ENCODE results near the gene RNASE13. TPM values are rescaled to one million over a fixed set of nuclear protein-coding genes. Genes with fewer than 3 reads are reported as not detected.

RNASE13 gene
- polyA plus RNA-seq, 1 experiment: not detected

DNA sequence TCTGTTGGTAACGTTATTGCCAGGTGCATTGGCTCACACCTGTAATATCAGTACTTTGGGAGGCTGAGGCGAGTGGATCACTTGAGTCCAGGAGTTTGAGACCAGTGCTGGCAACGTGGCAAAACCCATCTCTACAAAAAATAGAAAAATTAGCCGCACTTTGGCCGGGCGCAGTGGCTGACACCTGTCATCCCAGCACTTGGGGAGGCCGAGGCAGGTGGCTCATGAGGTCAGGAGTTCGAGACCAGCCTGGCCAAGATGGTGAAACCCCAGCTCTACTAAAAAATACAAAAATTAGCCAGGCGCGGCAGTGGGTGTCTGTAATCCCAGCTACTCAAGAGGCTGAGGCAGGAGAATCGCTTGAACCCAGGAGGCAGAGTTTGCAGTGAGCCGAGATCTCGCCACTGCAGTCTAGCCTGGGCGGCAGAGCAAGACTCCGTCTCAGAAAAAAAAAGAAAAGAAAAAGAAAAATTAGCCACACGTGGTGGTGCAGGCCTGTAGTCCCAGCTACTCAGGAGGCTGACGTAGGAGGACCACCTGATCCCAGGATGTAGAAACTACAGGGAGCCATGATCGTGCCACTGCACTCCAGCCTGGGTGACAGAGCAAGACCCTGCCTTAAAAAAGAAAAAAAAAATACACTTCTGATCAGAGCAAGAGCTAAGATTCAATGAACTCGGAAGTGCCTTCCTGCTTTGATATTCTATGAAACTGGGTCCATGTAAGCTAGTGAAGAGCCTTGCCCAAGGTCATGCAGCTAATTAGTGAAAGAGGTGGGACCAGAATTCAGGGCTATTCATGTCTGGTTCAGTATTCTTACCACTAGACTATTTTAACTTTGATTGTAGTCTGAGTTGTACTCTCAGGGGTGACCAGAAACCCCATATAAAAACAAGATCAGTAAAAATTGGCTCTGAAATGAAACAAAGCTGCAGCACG, 18.8 kb upstream of the RNASE13 start:
- Histone ChIP-seq H3K27me3 (ENCODE audit: control insufficient read depth, insufficient read depth, low read length) (peaks cover 3% of the 10 kb centered on the region), H3K27ac (ENCODE audit: low read depth, low read length) (no peak overlapping the region), H3K9me3 (ENCODE audit: control insufficient read depth, insufficient read depth, low read length) (no peaks in the 10 kb centered on the region), H3K4me3 (ENCODE audit: low read depth, low read length) (no peak overlapping the region)
- no peak for DNase-seq (ENCODE audit: low read depth, low spot score)
- ChIA-PET CTCF (interaction anchor here (0.6 to 0.8 kb wide), 2 partner anchors 9 to 39 kb away, joined by 3 to 4 read pairs; no protein-coding TSS in a partner anchor), POLR2A (no interaction called here)
- TF ChIP-seq, protein P1, sequence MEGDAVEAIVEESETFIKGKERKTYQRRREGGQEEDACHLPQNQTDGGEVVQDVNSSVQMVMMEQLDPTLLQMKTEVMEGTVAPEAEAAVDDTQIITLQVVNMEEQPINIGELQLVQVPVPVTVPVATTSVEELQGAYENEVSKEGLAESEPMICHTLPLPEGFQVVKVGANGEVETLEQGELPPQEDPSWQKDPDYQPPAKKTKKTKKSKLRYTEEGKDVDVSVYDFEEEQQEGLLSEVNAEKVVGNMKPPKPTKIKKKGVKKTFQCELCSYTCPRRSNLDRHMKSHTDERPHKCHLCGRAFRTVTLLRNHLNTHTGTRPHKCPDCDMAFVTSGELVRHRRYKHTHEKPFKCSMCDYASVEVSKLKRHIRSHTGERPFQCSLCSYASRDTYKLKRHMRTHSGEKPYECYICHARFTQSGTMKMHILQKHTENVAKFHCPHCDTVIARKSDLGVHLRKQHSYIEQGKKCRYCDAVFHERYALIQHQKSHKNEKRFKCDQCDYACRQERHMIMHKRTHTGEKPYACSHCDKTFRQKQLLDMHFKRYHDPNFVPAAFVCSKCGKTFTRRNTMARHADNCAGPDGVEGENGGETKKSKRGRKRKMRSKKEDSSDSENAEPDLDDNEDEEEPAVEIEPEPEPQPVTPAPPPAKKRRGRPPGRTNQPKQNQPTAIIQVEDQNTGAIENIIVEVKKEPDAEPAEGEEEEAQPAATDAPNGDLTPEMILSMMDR (IDR thresholded peaks at IDR 0.05; ENCODE audit: low read depth, low read length): no peak

DNA sequence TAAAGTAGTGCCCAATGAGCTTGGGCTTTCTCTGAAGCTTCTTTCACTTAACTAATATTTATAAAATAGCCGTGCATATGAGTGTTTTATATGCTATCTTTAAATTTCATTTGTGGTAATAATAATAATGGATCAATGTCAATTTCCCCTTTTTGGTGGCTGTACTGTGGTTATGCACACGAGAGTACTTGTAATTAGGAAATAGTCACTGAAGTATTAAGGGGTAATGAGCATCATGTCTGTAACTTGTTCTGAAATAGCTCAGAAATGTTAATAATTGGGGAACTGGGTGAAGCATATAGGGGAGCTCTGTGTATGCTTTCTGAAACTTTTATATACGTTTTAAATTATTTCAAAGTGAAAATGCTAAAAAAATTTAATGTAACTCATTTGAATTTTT, 16.0 kb upstream of the RNASE13 start:
- peaks cover 7% of the 10 kb centered on the region for H3K27me3 ChIP-seq (ENCODE audit: control insufficient read depth, insufficient read depth, low read length)
- CTCF ChIA-PET: interaction anchor here (1.6 to 2.5 kb wide), 2 partner anchors 36 to 80 kb away, joined by 3 to 13 read pairs; no protein-coding TSS in a partner anchor
- no peak for DNase-seq (ENCODE audit: low read depth, low spot score)
- POLR2A ChIA-PET: no interaction called here
- no peak overlapping the region for H3K4me3 ChIP-seq (ENCODE audit: low read depth, low read length)
- TF ChIP-seq, protein P1 (IDR thresholded peaks at IDR 0.05; ENCODE audit: low read depth, low read length): no peak
- no peaks in the 10 kb centered on the region for H3K9me3 ChIP-seq (ENCODE audit: control insufficient read depth, insufficient read depth, low read length)
- H3K27ac ChIP-seq (ENCODE audit: low read depth, low read length): no peak overlapping the region

DNA sequence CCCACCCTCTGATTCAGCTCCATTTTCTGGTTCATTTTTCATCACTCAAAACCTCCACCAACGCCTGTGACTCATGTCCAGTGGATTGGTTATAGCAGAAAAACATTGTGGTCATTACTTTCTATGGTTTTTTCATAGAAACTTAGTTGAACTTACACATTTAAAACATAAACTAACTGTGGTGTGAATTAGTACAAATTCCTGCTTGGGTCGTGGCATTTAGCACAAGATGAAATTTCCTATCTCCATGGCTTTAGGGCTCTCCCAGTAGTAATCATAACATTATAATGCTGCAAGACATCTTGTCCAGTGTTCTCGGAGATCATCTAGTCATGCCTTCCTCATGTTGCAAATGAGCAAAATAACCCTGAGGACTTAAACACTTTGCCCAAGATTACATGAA, 14.7 kb upstream of the RNASE13 start:
- H3K4me3 ChIP-seq (ENCODE audit: low read depth, low read length): no peak overlapping the region
- CTCF ChIA-PET: interaction anchor here (2.6 to 4.0 kb wide), 3 partner anchors 34 to 55 kb away, joined by 11 to 42 read pairs (median 16); no protein-coding TSS in a partner anchor
- no peak overlapping the region for H3K27ac ChIP-seq (ENCODE audit: low read depth, low read length)
- no peaks in the 10 kb centered on the region for H3K9me3 ChIP-seq (ENCODE audit: control insufficient read depth, insufficient read depth, low read length)
- DNase-seq (ENCODE audit: low read depth, low spot score): no peak
- TF ChIP-seq, protein P1 (IDR thresholded peaks at IDR 0.05; ENCODE audit: low read depth, low read length): no peak
- POLR2A ChIA-PET: interaction anchor here (1.8 kb wide), 1 partner anchor 22 kb away, joined by 16 read pairs; no protein-coding TSS in a partner anchor
- peaks cover 10% of the 10 kb centered on the region for H3K27me3 ChIP-seq (ENCODE audit: control insufficient read depth, insufficient read depth, low read length)

DNA sequence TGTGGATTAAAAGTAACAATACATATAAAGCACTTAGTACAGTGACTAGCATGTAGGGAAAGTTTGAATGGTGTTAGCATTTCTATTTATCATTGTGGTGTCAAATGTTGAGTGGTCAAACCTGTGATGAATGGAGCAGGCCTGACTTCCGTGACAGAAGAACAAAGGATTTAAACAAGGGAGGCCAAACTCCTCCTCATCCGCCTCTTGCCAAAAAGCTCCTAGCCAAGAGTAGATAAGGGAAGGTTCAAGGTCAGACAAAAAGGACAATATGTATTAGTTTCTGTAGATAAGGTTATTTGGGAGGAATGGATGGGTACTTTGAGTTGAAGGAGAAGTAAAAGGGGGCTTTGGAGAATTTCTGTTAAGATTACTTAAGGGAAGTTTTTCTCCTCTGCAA, 14.0 kb upstream of the RNASE13 start:
- Histone ChIP-seq H3K9me3 (ENCODE audit: control insufficient read depth, insufficient read depth, low read length) (no peaks in the 10 kb centered on the region), H3K27ac (ENCODE audit: low read depth, low read length) (no peak overlapping the region), H3K4me3 (ENCODE audit: low read depth, low read length) (no peak overlapping the region), H3K27me3 (ENCODE audit: control insufficient read depth, insufficient read depth, low read length) (peaks cover 14% of the 10 kb centered on the region)
- no peak for DNase-seq (ENCODE audit: low read depth, low spot score)
- ChIA-PET CTCF (interaction anchor here (1.2 to 4.0 kb wide), 5 partner anchors 19 to 77 kb away, joined by 6 to 42 read pairs (median 11); no protein-coding TSS in a partner anchor), POLR2A (interaction anchor here (1.8 kb wide), 1 partner anchor 23 kb away, joined by 16 read pairs; no protein-coding TSS in a partner anchor)
- TF ChIP-seq, protein P1 (IDR thresholded peaks at IDR 0.05; ENCODE audit: low read depth, low read length): no peak

All from AG04450 (cell line).